Measurements from ENCODE around the gene EMP1.

Gene EMP1

GRCh38 chr12:13179211-13180074 is 17.1 kb upstream of the EMP1 start:
- no peak overlapping the region for H3K4me3 ChIP-seq (ENCODE audit: low read length)
- TF ChIP-seq ZNF274 (IDR thresholded peaks at IDR 0.05; ENCODE audit: low read depth, low read length): no peak

- TF ChIP-seq ZNF274 (IDR thresholded peaks at IDR 0.05; ENCODE audit: low read depth, low read length): no peak
- no peak overlapping the region for H3K4me3 ChIP-seq (ENCODE audit: low read length)
Observed at GRCh38 chr12:13181375-13182070, 15.0 kb upstream of the EMP1 start.

- TF ChIP-seq ZNF274 (IDR thresholded peaks at IDR 0.05; ENCODE audit: low read depth, low read length): no peak
- H3K4me3 ChIP-seq (ENCODE audit: low read length): no peak overlapping the region
Observed at GRCh38 chr12:13182881-13183280, 13.6 kb upstream of the EMP1 start.

GRCh38 chr12:13183620-13184019 is 12.9 kb upstream of the EMP1 start:
- TF ChIP-seq ZNF274 (IDR thresholded peaks at IDR 0.05; ENCODE audit: low read depth, low read length): no peak
- H3K4me3 ChIP-seq (ENCODE audit: low read length): no peak overlapping the region

GRCh38 chr12:13186302-13186701 is 10.2 kb upstream of the EMP1 start:
- TF ChIP-seq ZNF274 (IDR thresholded peaks at IDR 0.05; ENCODE audit: low read depth, low read length): no peak
- H3K4me3 ChIP-seq (ENCODE audit: low read length): no peak overlapping the region

GRCh38 chr12:13187399-13187798 is 9.1 kb upstream of the EMP1 start:
- TF ChIP-seq ZNF274 (IDR thresholded peaks at IDR 0.05; ENCODE audit: low read depth, low read length): no peak
- no peak overlapping the region for H3K4me3 ChIP-seq (ENCODE audit: low read length)

- TF ChIP-seq ZNF274 (IDR thresholded peaks at IDR 0.05; ENCODE audit: low read depth, low read length): no peak
- no peak overlapping the region for H3K4me3 ChIP-seq (ENCODE audit: low read length)
Observed at GRCh38 chr12:13189264-13189663, 7.3 kb upstream of the EMP1 start.

GRCh38 chr12:13190275-13190674 is 6.3 kb upstream of the EMP1 start:
- no peak overlapping the region for H3K4me3 ChIP-seq (ENCODE audit: low read length)
- no peak for TF ChIP-seq ZNF274 (IDR thresholded peaks at IDR 0.05; ENCODE audit: low read depth, low read length)

GRCh38 chr12:13192719-13193118 is 3.8 kb upstream of the EMP1 start:
- no peak for TF ChIP-seq ZNF274 (IDR thresholded peaks at IDR 0.05; ENCODE audit: low read depth, low read length)
- no peak overlapping the region for H3K4me3 ChIP-seq (ENCODE audit: low read length)

GRCh38 chr12:13193505-13194231 is 2.9 kb upstream of the EMP1 start:
- no peak for TF ChIP-seq ZNF274 (IDR thresholded peaks at IDR 0.05; ENCODE audit: low read depth, low read length)
- H3K4me3 ChIP-seq (ENCODE audit: low read length): no peak overlapping the region

- no peak overlapping the region for H3K4me3 ChIP-seq (ENCODE audit: low read length)
- TF ChIP-seq ZNF274 (IDR thresholded peaks at IDR 0.05; ENCODE audit: low read depth, low read length): no peak
Observed at GRCh38 chr12:13194401-13195110, 2.0 kb upstream of the EMP1 start.

GRCh38 chr12:13195250-13195649 is 1.3 kb upstream of the EMP1 start:
- no peak overlapping the region for H3K4me3 ChIP-seq (ENCODE audit: low read length)
- no peak for TF ChIP-seq ZNF274 (IDR thresholded peaks at IDR 0.05; ENCODE audit: low read depth, low read length)

- H3K4me3 ChIP-seq (ENCODE audit: low read length): no peak overlapping the region
- no peak for TF ChIP-seq ZNF274 (IDR thresholded peaks at IDR 0.05; ENCODE audit: low read depth, low read length)
Observed at GRCh38 chr12:13195785-13196129, 769 bp upstream of the EMP1 start.

GRCh38 chr12:13197032-13197431 is 506 bp downstream of the EMP1 start:
- TF ChIP-seq ZNF274 (IDR thresholded peaks at IDR 0.05; ENCODE audit: low read depth, low read length): no peak

More at GRCh38 chr12:13197032-13197431, 506 bp downstream of the EMP1 start:
- H3K4me3 ChIP-seq (ENCODE audit: low read length): peak overlapping the region; percentile 8; the same call in 1 of the 2 replicates

Measured in GM08714 (cell line).